ENCODE data around the gene SPOCK3.
"Not testable (repeated sequence)": the region's sequence is repeated elsewhere in the genome, so short reads cannot be mapped to it uniquely, and the experiment has no call there.

SPOCK3 gene

DNA sequence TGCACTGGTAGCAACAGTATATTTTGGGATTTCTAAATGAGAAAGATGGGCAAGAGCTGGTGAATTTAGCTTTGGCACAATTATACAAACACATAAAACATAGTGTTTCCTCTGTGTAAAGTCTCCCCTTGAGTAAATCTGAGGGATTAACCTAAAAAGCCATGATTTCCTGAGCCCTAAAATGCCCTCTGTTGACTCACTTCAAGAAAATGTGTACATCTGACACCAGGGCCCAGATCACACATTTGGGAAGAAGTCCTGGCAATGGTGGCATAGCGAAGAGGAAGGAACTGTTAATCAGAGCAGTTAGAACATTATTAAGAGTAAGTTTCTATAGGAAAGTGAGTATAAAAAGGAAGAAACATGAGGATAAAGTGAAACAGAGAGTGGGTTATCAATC lies 338.5 kb downstream of the SPOCK3 start:
- DNase-seq (ENCODE audit: insufficient read length, low spot score) = no peak
- no peak for FAIRE-seq
- no peak for TF ChIP-seq POU2F2 (IDR thresholded peaks at IDR 0.05; ENCODE audit: low read depth, low read length)
- no peak for TF ChIP-seq SPI1 (IDR thresholded peaks at IDR 0.05; ENCODE audit: low read depth, low read length)
- no peak for TF ChIP-seq POLR2A (IDR thresholded peaks at IDR 0.05; ENCODE audit: low read depth, low read length)
- TF ChIP-seq PAX5 (IDR thresholded peaks at IDR 0.05; ENCODE audit: insufficient read depth, low read length, severe bottlenecking) = no peak
- no peak for TF ChIP-seq TAF1 (IDR thresholded peaks at IDR 0.05; ENCODE audit: low read depth, low read length)

DNA sequence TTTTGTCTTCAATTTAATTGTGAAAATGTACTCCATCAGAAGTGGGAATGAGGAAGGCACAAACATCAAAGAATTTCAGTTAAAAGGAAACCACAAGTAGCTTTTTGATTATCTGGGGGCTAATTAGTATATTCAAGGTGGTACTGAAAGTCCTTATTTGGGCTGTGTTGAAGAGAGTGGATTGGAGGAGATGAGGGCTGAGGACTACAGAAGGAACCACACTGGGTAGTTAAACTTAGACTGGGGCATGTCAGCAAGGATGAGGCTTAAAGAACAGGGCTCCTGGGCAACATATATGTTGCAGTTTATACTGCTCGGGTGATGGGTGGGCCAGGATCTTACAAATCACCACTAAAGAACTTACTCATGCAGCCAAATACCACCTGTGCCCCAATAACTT lies 346.8 kb downstream of the SPOCK3 start:
- TF ChIP-seq PAX5 (IDR thresholded peaks at IDR 0.05; ENCODE audit: insufficient read depth, low read length, severe bottlenecking) = no peak
- TF ChIP-seq TAF1 (IDR thresholded peaks at IDR 0.05; ENCODE audit: low read depth, low read length) = no peak
- FAIRE-seq (no peak), DNase-seq (ENCODE audit: insufficient read length, low spot score) (no peak)

DNA sequence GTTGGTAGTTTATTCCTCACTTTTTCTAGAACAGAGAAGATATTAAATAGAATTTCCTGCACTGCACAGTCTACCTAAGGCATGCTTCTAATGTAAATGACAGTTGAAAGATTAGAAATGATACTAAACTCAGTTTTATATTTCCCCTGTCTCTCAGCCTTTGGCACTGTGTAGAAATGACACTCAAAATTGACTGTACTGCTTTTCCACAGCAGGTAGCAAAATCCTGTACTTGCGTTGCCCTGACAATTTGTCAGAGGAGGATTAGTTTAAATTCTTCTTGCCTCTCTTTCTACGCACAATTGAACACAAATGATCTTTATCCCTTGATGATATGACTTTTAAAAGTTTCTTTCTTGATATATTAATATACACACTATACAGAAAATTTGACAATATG lies 347.6 kb downstream of the SPOCK3 start:
- no peak for FAIRE-seq
- TF ChIP-seq POLR2A (IDR thresholded peaks at IDR 0.05; ENCODE audit: low read depth, low read length) (no peak), TAF1 (IDR thresholded peaks at IDR 0.05; ENCODE audit: low read depth, low read length) (no peak), POLR2AphosphoS5 (IDR thresholded peaks at IDR 0.05; ENCODE audit: low read depth, low read length) (no peak), SPI1 (IDR thresholded peaks at IDR 0.05; ENCODE audit: low read depth, low read length) (no peak), POU2F2 (IDR thresholded peaks at IDR 0.05; ENCODE audit: low read depth, low read length) (no peak), PAX5 (IDR thresholded peaks at IDR 0.05; ENCODE audit: insufficient read depth, low read length, severe bottlenecking) (no peak)

DNA sequence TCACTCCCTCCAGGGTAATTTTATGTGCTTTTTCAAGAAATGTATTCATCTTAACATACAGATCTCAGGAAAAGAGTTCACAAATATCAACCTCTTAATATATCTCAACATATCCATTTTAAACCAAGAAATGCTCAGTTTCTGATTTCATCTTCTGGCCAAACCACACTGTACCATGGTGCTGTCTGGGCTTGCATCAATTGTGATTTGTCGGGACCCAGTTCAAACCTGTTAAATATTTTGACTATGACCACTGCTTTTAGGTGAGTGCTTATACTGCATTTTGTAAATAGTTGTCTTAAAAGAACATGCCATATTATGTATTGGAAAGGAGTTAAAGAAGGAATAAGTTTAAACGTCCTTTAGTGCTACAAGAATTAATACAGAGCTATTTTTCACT lies 352.1 kb downstream of the SPOCK3 start:
- FAIRE-seq (no peak), DNase-seq (ENCODE audit: insufficient read length, low spot score) (no peak)
- TF ChIP-seq POU2F2 (IDR thresholded peaks at IDR 0.05; ENCODE audit: low read depth, low read length) (no peak), POLR2AphosphoS5 (IDR thresholded peaks at IDR 0.05; ENCODE audit: low read depth, low read length) (no peak), PAX5 (IDR thresholded peaks at IDR 0.05; ENCODE audit: insufficient read depth, low read length, severe bottlenecking) (no peak), POLR2A (IDR thresholded peaks at IDR 0.05; ENCODE audit: low read depth, low read length) (no peak), TAF1 (IDR thresholded peaks at IDR 0.05; ENCODE audit: low read depth, low read length) (no peak), SPI1 (IDR thresholded peaks at IDR 0.05; ENCODE audit: low read depth, low read length) (no peak)

More for the DNA sequence above, 347.6 kb downstream of the SPOCK3 start:
- DNase-seq (ENCODE audit: insufficient read length, low spot score) = no peak

DNA sequence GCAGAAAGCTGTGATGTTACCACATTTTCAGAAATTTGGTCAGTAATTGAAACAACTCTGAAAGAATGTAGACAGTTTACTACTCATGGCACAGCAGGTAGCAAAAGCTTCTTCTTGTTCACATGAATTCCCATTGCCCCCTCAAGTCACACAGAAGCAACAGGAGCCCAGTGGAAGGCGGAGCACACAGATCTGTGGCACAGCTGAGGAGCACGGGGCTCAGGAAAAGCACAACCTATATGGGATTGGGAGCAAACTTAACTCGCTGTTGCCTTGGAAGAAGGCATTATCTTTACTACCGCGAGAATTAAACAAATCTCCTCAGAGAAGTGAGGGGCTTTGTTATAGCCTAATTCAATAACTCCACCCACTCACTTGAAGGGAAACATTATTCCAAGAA lies 358.5 kb downstream of the SPOCK3 start:
- FAIRE-seq = no peak
- no peak for TF ChIP-seq SPI1 (IDR thresholded peaks at IDR 0.05; ENCODE audit: low read depth, low read length)
- TF ChIP-seq POU2F2 (IDR thresholded peaks at IDR 0.05; ENCODE audit: low read depth, low read length) = no peak
- TF ChIP-seq PAX5 (IDR thresholded peaks at IDR 0.05; ENCODE audit: insufficient read depth, low read length, severe bottlenecking) = no peak
- no peak for TF ChIP-seq POLR2AphosphoS5 (IDR thresholded peaks at IDR 0.05; ENCODE audit: low read depth, low read length)
- TF ChIP-seq POLR2A (IDR thresholded peaks at IDR 0.05; ENCODE audit: low read depth, low read length) = no peak
- DNase-seq (ENCODE audit: insufficient read length, low spot score) = no peak

DNA sequence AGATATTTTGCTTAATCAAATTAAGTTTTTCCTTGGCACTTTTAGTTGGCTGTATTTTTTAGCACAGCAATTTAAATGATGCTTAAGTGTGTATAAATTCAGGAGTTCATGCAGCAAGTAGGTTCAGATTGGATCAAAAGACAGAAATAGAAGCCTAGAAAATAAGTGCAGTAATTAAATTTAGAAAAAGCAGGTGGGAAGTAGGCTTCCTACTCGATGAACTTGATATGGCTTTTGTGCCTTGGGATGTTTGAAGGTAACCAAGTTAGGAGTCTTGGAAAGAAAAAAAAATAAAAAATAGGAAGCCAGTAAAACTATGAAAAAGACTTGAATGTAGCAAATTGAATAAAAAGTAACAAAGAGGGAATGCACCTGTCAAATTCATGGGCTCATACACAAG lies 372.3 kb downstream of the SPOCK3 start:
- TF ChIP-seq TAF1 (IDR thresholded peaks at IDR 0.05; ENCODE audit: low read depth, low read length) (no peak), POLR2AphosphoS5 (IDR thresholded peaks at IDR 0.05; ENCODE audit: low read depth, low read length) (no peak), POLR2A (IDR thresholded peaks at IDR 0.05; ENCODE audit: low read depth, low read length) (no peak), PAX5 (IDR thresholded peaks at IDR 0.05; ENCODE audit: insufficient read depth, low read length, severe bottlenecking) (no peak), POU2F2 (IDR thresholded peaks at IDR 0.05; ENCODE audit: low read depth, low read length) (no peak)
- FAIRE-seq (no peak), DNase-seq (ENCODE audit: insufficient read length, low spot score) (no peak)

DNA sequence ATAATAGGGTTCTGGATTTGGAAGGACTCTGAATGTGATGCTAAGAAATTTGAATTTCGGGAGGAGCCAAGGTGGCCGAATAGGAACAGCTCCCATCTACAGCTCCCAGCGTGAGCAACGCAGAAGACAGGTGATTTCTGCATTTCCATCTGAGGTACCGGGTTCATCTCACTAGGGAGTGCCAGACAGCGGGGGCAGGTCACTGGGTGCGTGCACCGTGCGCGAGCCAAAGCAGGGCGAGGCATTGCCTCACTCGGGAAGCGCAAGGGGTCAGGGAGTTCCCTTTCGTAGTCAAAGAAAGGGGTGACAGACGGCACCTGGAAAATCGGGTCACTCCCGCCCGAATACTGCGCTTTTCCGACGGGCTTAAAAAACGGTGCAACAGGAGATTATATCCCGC lies 383.9 kb downstream of the SPOCK3 start:
- not testable (repeated sequence) for FAIRE-seq; DNase-seq (ENCODE audit: insufficient read length, low spot score)

DNA sequence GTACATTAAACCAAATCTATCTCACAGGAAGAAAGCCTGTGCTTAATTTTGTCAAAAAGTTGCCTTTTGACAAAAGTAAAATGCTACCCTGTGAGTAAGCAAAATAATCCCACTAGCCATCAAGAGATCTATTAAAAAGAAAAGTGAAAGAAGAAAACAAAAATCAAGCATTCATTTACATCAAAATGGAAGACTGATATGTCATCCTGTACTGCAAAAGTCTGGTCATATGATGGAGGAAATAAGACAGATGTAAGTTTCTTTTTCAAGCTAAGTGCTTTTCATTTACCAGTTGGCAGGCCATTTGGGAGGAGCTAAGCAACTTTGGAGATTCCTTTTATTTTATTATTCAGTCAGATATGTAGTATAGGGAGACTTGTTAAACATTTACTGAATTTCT lies 387.4 kb downstream of the SPOCK3 start:
- no peak for DNase-seq (ENCODE audit: insufficient read length, low spot score)
- no peak for TF ChIP-seq TAF1 (IDR thresholded peaks at IDR 0.05; ENCODE audit: low read depth, low read length)
- no peak for TF ChIP-seq POLR2A (IDR thresholded peaks at IDR 0.05; ENCODE audit: low read depth, low read length)
- TF ChIP-seq SPI1 (IDR thresholded peaks at IDR 0.05; ENCODE audit: low read depth, low read length) = no peak
- TF ChIP-seq POLR2AphosphoS5 (IDR thresholded peaks at IDR 0.05; ENCODE audit: low read depth, low read length) = no peak
- no peak for TF ChIP-seq PAX5 (IDR thresholded peaks at IDR 0.05; ENCODE audit: insufficient read depth, low read length, severe bottlenecking)
- no peak for TF ChIP-seq POU2F2 (IDR thresholded peaks at IDR 0.05; ENCODE audit: low read depth, low read length)
- no peak for FAIRE-seq

DNA sequence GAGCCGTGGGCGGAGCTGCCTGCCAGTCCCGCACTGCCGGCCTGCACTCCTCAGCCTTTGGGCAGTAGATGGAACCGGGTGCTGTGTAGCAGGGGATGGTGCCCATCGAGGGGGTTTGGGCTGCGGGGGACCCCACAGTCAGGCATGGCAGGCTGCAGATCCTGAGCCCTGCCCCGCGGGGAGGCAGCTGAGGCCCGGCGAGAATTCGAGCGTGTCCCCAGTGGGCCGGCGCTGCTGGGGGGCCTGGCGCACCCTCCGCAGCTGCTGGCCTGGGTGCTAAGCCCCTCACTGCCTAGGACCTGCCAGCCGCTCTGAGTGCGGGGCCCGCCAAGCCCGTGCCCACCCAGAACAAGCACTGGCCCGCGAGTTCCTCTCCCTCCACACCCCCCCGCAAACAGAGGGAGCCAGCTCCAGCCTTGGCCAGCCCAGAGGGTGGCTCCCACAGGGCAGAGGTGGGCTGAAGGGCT lies 391.5 kb downstream of the SPOCK3 start:
- DNase-seq (ENCODE audit: insufficient read length, low spot score) (no peak), FAIRE-seq (no peak)
- no peak for TF ChIP-seq POLR2AphosphoS5 (IDR thresholded peaks at IDR 0.05; ENCODE audit: low read depth, low read length)
- no peak for TF ChIP-seq TAF1 (IDR thresholded peaks at IDR 0.05; ENCODE audit: low read depth, low read length)
- TF ChIP-seq SPI1 (IDR thresholded peaks at IDR 0.05; ENCODE audit: low read depth, low read length) = no peak
- TF ChIP-seq POU2F2 (IDR thresholded peaks at IDR 0.05; ENCODE audit: low read depth, low read length) = no peak
- TF ChIP-seq PAX5 (IDR thresholded peaks at IDR 0.05; ENCODE audit: insufficient read depth, low read length, severe bottlenecking) = no peak
- TF ChIP-seq POLR2A (IDR thresholded peaks at IDR 0.05; ENCODE audit: low read depth, low read length) = no peak

DNA sequence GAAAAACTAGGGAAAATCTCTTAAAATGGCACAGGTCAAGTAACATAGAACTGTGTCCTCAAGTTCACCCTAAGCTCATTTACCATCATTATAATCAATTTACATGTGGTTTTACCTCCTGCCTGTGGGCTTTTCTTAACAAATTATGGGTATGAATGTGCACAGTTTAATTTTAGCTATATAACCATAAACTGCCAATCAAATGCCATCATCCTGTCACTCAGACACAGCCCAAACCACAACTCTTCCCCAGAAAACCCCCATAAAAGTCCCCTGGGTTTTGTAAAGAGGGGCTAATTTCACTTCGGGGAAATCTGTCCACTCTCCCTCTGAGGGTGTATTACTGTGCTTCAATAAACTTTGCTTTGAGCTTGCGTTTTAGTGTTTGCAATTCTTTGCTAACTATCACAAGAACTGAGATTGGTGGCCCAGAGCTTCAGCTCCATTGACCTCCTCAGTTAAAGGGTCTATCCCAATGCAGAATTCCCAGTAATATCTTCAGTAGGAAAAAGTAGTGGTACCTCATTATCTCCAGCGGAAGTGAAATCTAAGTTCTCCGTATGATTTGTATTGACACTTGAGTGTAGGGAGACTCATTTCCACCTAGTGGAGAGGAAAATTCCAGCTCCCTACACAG lies 394.6 kb downstream of the SPOCK3 start:
- TF ChIP-seq POU2F2 (IDR thresholded peaks at IDR 0.05; ENCODE audit: low read depth, low read length) = peak; percentile 48; the same call in 1 of the 2 replicates
- TF ChIP-seq POLR2A (IDR thresholded peaks at IDR 0.05; ENCODE audit: low read depth, low read length) = no peak
- no peak for TF ChIP-seq PAX5 (IDR thresholded peaks at IDR 0.05; ENCODE audit: insufficient read depth, low read length, severe bottlenecking)
- no peak for TF ChIP-seq TAF1 (IDR thresholded peaks at IDR 0.05; ENCODE audit: low read depth, low read length)
- no peak for DNase-seq (ENCODE audit: insufficient read length, low spot score)
- peak; percentile 33 for FAIRE-seq

Data from GM12891 (cell line).